ENCODE results near the gene NKX6-1. TPM values are rescaled to one million over a fixed set of nuclear protein-coding genes. Genes with fewer than 3 reads are reported as not detected.

The NKX6-1 gene
- polyA plus RNA-seq, 1 of the 3 experiments (the other 2 are of a cell fraction): not detected

GRCh38 chr4:84529169-84529751 is 30.2 kb upstream of the NKX6-1 start:
- Histone ChIP-seq H4K20me1 (ENCODE audit: insufficient read depth) (no peaks in the 10 kb centered on the region), H3K36me3 (replicated peaks in 1 of 2; ENCODE audit: control insufficient read depth in 1 of 2, insufficient read depth in 2 of 2, low read length in 1 of 2) (no peaks in the 10 kb centered on the region), H3F3A (replicated peaks; ENCODE audit: insufficient read depth) (no peaks in the 10 kb centered on the region), H3K27ac (ENCODE audit: low read depth in 2 of 2, low read length in 1 of 2) (no peak overlapping the region), H3K27me3 (ENCODE audit: insufficient read depth) (peaks cover 5% of the 10 kb centered on the region; the same call in 1 of the 2 replicates), H3K9me2 (no peaks in the 10 kb centered on the region), H3K4me3 (ENCODE audit: low read depth in 2 of 2, low read length in 1 of 2) (no peak overlapping the region), H3K4me2 (no peak overlapping the region), H3K79me2 (ENCODE audit: insufficient read depth) (no peaks in the 10 kb centered on the region), H3K9me3 (no peaks in the 10 kb centered on the region), H3K9ac (no peak overlapping the region), H3K4me1 (ENCODE audit: control insufficient read depth in 1 of 2, insufficient read depth in 2 of 2, low read depth in 1 of 2, low read length in 1 of 2) (peaks cover 0 to 3% of the 10 kb centered on the region in 2 experiments; a peak in 2 of 4 replicates), H2AFZ (ENCODE audit: low read depth) (no peak overlapping the region)
- WGBS (ENCODE audit: low lambda C conversion rate): 94% methylated on average over 2 of the region's 2 CpGs
- peak; percentile 11 for DNase-seq
- ChIA-PET CTCF (interaction anchor here (0.6 to 2.4 kb wide), 24 partner anchors 8 to 885 kb away, joined by 3 to 9 read pairs (median 3); partner anchors contain the start of genes NKX6-1 and WDFY3), POLR2A (no interaction called here)
- TF ChIP-seq, protein P1, sequence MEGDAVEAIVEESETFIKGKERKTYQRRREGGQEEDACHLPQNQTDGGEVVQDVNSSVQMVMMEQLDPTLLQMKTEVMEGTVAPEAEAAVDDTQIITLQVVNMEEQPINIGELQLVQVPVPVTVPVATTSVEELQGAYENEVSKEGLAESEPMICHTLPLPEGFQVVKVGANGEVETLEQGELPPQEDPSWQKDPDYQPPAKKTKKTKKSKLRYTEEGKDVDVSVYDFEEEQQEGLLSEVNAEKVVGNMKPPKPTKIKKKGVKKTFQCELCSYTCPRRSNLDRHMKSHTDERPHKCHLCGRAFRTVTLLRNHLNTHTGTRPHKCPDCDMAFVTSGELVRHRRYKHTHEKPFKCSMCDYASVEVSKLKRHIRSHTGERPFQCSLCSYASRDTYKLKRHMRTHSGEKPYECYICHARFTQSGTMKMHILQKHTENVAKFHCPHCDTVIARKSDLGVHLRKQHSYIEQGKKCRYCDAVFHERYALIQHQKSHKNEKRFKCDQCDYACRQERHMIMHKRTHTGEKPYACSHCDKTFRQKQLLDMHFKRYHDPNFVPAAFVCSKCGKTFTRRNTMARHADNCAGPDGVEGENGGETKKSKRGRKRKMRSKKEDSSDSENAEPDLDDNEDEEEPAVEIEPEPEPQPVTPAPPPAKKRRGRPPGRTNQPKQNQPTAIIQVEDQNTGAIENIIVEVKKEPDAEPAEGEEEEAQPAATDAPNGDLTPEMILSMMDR (IDR thresholded peaks at IDR 0.05): peak; percentile 82
- TF ChIP-seq SMC3 (IDR thresholded peaks at IDR 0.05; ENCODE audit: low read depth, low read length) (0 out of 2 replicates have a peak, but pooled peaks have one; percentile 4), RCOR1 (IDR thresholded peaks at IDR 0.05; ENCODE audit: low read length) (no peak), MXI1 (IDR thresholded peaks at IDR 0.05; ENCODE audit: low read depth, low read length) (no peak), EZH2phosphoT487 (IDR thresholded peaks at IDR 0.05; ENCODE audit: borderline replicate concordance, low read depth) (no peak), RAD21 (IDR thresholded peaks at IDR 0.05; ENCODE audit: low read length) (peak; percentile 53)

GRCh38 chr4:84527391-84527790 is 28.3 kb upstream of the NKX6-1 start:
- H3K79me2 ChIP-seq (ENCODE audit: insufficient read depth): no peaks in the 10 kb centered on the region
- DNase-seq: no peak
- H3K4me3 ChIP-seq (ENCODE audit: low read depth in 2 of 2, low read length in 1 of 2): no peak overlapping the region
- H3K27me3 ChIP-seq (ENCODE audit: insufficient read depth): peaks cover 5% of the 10 kb centered on the region; the same call in 1 of the 2 replicates
- no peak overlapping the region for H3K9ac ChIP-seq
- no peaks in the 10 kb centered on the region for H3K9me2 ChIP-seq
- no peak overlapping the region for H3K27ac ChIP-seq (ENCODE audit: low read depth in 2 of 2, low read length in 1 of 2)
- no peak overlapping the region for H3K4me2 ChIP-seq
- H2AFZ ChIP-seq (ENCODE audit: low read depth): no peak overlapping the region
- TF ChIP-seq YY1 (IDR thresholded peaks at IDR 0.05; ENCODE audit: low read depth) (no peak), MEF2A (IDR thresholded peaks at IDR 0.05; ENCODE audit: borderline replicate concordance, low read depth) (no peak), RAD21 (IDR thresholded peaks at IDR 0.05; ENCODE audit: low read length) (no peak), FOSL2 (IDR thresholded peaks at IDR 0.05; ENCODE audit: borderline replicate concordance, low read depth) (no peak)
- no peaks in the 10 kb centered on the region for H3F3A ChIP-seq (replicated peaks; ENCODE audit: insufficient read depth)
- no peaks in the 10 kb centered on the region for H3K36me3 ChIP-seq (replicated peaks in 1 of 2; ENCODE audit: control insufficient read depth in 1 of 2, insufficient read depth in 2 of 2, low read length in 1 of 2)
- POLR2A ChIA-PET: no interaction called here
- H4K20me1 ChIP-seq (ENCODE audit: insufficient read depth): no peaks in the 10 kb centered on the region
- CTCF ChIA-PET: interaction anchor here (1.1 kb wide), 1 partner anchor 882 kb away, joined by 3 read pairs; no protein-coding TSS in a partner anchor
- H3K9me3 ChIP-seq: no peaks in the 10 kb centered on the region
- peaks cover 0 to 3% of the 10 kb centered on the region in 2 experiments; a peak in 2 of 4 replicates for H3K4me1 ChIP-seq (ENCODE audit: control insufficient read depth in 1 of 2, insufficient read depth in 2 of 2, low read depth in 1 of 2, low read length in 1 of 2)

DNA sequence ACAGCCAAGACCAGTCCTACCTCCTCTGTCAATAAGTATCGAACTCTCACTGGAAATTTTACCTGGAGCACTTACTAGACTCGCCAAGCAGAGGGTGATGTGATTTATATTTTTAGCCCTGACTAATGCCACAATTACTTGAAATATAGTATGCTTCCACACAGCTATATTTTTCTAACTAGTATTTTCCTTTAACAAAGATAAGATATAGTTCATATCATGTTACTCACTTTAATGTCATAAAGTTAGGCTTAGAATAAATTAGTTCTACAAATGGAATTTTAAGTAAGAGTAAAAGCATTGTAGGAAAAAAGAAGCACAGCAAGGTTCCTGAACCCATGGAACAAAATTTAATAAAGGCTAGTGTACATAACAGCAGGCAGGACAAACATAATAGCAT is 16.0 kb upstream of the NKX6-1 start:
- H3K9me2 ChIP-seq: no peaks in the 10 kb centered on the region
- CTCF ChIA-PET: no interaction called here
- H3K9ac ChIP-seq: no peak overlapping the region
- no peaks in the 10 kb centered on the region for H3K79me2 ChIP-seq (ENCODE audit: insufficient read depth)
- no peak overlapping the region for H2AFZ ChIP-seq (ENCODE audit: low read depth)
- H3K27me3 ChIP-seq (ENCODE audit: insufficient read depth): peaks cover 12% of the 10 kb centered on the region; the same call in 1 of the 2 replicates
- no peaks in the 10 kb centered on the region for H4K20me1 ChIP-seq (ENCODE audit: insufficient read depth)
- H3K36me3 ChIP-seq (replicated peaks in 1 of 2; ENCODE audit: control insufficient read depth in 1 of 2, insufficient read depth in 2 of 2, low read length in 1 of 2): no peaks in the 10 kb centered on the region
- 0% methylated on average over 2 of the region's 2 CpGs for WGBS (ENCODE audit: low lambda C conversion rate)
- no peak overlapping the region for H3K4me3 ChIP-seq (ENCODE audit: low read depth in 2 of 2, low read length in 1 of 2)
- no peaks in the 10 kb centered on the region for H3K9me3 ChIP-seq
- no peak for DNase-seq
- TF ChIP-seq CHD2 (IDR thresholded peaks at IDR 0.05; ENCODE audit: low read length, partially characterized antibody) (no peak), EZH2phosphoT487 (IDR thresholded peaks at IDR 0.05; ENCODE audit: borderline replicate concordance, low read depth) (no peak), SMC3 (IDR thresholded peaks at IDR 0.05; ENCODE audit: low read depth, low read length) (no peak), RAD21 (IDR thresholded peaks at IDR 0.05; ENCODE audit: low read length) (no peak)
- no peaks in the 10 kb centered on the region for H3K4me1 ChIP-seq (ENCODE audit: control insufficient read depth in 1 of 2, insufficient read depth in 2 of 2, low read depth in 1 of 2, low read length in 1 of 2)
- POLR2A ChIA-PET: no interaction called here
- no peaks in the 10 kb centered on the region for H3F3A ChIP-seq (replicated peaks; ENCODE audit: insufficient read depth)
- no peak overlapping the region for H3K27ac ChIP-seq (ENCODE audit: low read depth in 2 of 2, low read length in 1 of 2)
- H3K4me2 ChIP-seq: no peak overlapping the region

All from SK-N-SH (cell line).